ENCODE data around the gene DHRS11.

Gene DHRS11

DNA sequence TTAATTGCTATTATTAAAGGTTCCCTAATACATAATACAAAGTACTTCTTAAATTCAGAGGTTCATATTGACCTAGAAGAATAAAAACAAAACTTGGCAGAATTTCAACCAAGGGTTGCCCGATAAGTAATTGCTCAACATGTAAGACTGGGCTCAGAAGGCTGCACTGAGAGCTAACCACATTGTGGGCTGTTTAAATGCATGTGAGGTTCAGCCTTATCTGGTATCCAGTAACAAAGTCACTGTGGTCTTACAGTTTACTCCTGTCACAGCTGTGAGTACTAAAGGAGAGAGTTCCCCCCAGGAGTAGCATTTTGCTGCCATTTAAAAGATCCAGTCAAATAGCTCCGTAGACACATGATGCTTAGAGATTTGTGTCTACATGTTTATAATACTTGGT, 1.6 kb upstream of the DHRS11 start:
- H3K4me3 ChIP-seq = no peak overlapping the region
- H3K27ac ChIP-seq = no peak overlapping the region
- H3K27me3 ChIP-seq = no peaks in the 10 kb centered on the region
- no peak for TF ChIP-seq CTCF (IDR thresholded peaks at IDR 0.05)
- intact Hi-C loops (cut with DNase I; ENCODE audit: low total_unique reads) = loop anchor here (5.0 to 10.0 kb wide), 3 partner anchors 43 to 1605 kb away; partner anchors contain the start of genes AATF and LIG3
- H3K36me3 ChIP-seq = peaks cover 28 to 46% (median 30%) of the 10 kb centered on the region in 3 donors
- H3K9me3 ChIP-seq = no peaks in the 10 kb centered on the region
- peaks cover 0 to 25% (median 16%) of the 10 kb centered on the region in 4 donors for H3K4me1 ChIP-seq
- DNase-seq = no peak

DNA sequence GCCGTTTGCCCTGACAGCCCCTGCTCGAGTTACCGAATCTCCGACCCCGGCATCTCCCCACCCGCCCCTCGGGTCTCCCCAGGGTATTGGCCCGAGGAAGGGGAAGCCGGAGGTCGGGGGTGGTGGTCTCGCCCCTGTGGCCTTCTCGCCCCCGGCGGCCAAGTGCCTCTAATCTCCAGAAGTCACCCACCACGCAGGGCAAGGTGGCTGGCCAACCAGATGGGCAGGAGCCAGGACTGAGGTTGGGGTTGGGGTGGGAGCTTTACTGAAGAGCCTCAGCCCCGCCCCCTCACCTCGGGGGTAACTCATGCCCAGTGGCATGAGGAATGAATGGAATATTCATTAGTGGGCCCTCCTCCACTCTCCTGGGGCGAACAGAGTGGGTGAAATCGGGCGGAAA, 637 bp downstream of the DHRS11 start:
- intact Hi-C loops (cut with DNase I; ENCODE audit: low total_unique reads) = loop anchor here (5.0 to 10.0 kb wide), 3 partner anchors 45 to 1608 kb away; partner anchors contain the start of genes AATF and LIG3
- no peak for DNase-seq
- Histone ChIP-seq H3K36me3 (peaks cover 9 to 23% (median 10%) of the 10 kb centered on the region in 3 donors), H3K9me3 (no peaks in the 10 kb centered on the region), H3K27me3 (no peaks in the 10 kb centered on the region), H3K4me3 (peak overlapping the region; percentile 73 to 86), H3K27ac (peak overlapping the region; percentile 53 to 65), H3K4me1 (peaks cover 0 to 25% (median 16%) of the 10 kb centered on the region in 4 donors)
- TF ChIP-seq CTCF (IDR thresholded peaks at IDR 0.05) = no peak

DNA sequence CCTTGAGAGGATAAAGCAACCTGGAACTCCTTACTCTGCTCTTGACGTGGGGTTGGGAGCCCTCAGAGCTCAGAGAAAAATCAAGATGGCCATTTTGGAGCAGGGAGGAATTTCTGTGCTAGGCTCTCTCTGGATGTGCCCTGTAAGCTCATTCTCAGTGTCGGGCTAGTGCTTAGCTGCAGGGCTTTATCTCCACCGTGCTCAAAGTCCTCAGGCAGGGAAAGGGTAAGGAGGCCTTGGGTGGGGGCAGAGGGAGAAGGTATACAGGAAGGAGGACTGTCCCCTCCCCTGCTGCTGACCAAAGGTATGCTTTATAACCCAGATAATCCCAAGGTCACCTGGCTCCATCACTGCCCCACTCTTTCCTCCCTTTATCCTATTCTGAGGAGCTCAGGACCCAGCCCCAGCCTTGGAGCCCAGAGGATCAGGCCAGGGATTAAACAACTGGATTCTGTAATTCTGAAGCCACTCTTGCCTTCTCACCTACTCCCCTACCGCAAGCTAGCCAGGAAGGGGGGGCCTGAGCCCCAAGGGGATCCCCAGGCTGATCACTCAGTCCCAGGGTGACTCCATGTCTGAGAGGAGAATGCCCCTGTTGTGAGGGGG, 1.1 kb downstream of the DHRS11 start:
- peak overlapping the region; percentile 73 to 86 for H3K4me3 ChIP-seq
- H3K27me3 ChIP-seq = no peaks in the 10 kb centered on the region
- no peak overlapping the region for H3K27ac ChIP-seq
- H3K9me3 ChIP-seq = no peaks in the 10 kb centered on the region
- TF ChIP-seq CTCF (IDR thresholded peaks at IDR 0.05) = no peak
- no peak for DNase-seq
- intact Hi-C loops (cut with DNase I; ENCODE audit: low total_unique reads) = loop anchor here (5.0 to 10.0 kb wide), 3 partner anchors 46 to 1608 kb away; partner anchors contain the start of genes AATF and LIG3
- H3K4me1 ChIP-seq = peaks cover 0 to 25% (median 16%) of the 10 kb centered on the region in 4 donors
- peaks cover 4 to 18% (median 5%) of the 10 kb centered on the region in 3 donors for H3K36me3 ChIP-seq

DNA sequence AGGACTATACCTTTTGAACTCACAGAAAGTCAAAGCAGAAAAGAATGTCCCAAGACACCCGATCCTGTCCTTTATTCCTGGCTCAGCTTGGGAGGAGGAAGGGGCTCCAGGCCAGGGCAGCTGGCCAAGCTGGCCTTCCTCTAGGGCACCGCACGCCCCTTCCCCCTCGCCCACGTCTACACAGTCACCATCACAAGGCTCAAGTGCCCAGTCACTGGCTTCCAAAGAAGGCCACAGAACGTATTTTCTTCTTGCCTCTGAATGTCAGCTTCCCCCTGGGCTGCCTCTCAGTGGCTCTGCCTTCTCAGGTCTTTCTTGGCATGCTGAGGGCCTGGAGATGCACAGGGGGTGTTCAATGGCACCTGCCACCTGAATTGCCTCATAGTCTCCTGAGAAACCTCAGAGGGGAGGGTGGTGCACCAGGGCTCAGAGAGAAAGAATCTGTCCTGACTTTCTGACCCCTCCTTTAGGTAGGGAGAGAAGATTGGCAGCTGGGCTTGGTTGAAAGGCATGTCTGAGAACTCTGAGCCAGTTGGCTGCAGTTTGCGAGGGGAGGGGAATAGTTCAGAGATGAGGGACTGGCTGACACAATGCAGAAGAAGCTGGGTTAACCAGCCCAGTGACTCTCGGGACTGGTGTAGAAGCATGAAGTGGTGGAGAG, 2.1 kb downstream of the DHRS11 start:
- Histone ChIP-seq H3K4me3 (no peak overlapping the region), H3K27me3 (no peaks in the 10 kb centered on the region), H3K27ac (no peak overlapping the region), H3K4me1 (peaks cover 0 to 25% (median 16%) of the 10 kb centered on the region in 4 donors), H3K36me3 (peaks cover 0 to 9% (median 0%) of the 10 kb centered on the region in 3 donors), H3K9me3 (no peaks in the 10 kb centered on the region)
- no peak for TF ChIP-seq CTCF (IDR thresholded peaks at IDR 0.05)
- DNase-seq = no peak
- intact Hi-C loops (cut with DNase I; ENCODE audit: low total_unique reads) = loop anchor here (5.0 to 10.0 kb wide), 3 partner anchors 46 to 1609 kb away; partner anchors contain the start of genes AATF and LIG3

- H3K27me3 ChIP-seq = no peaks in the 10 kb centered on the region
- no peaks in the 10 kb centered on the region for H3K36me3 ChIP-seq
- intact Hi-C loops (cut with DNase I; ENCODE audit: low total_unique reads) = loop anchor here (5.0 to 10.0 kb wide), 3 partner anchors 48 to 1610 kb away; partner anchors contain the start of genes AATF and LIG3
- no peak overlapping the region for H3K4me3 ChIP-seq
- DNase-seq = no peak
- H3K9me3 ChIP-seq = no peaks in the 10 kb centered on the region
- no peak for TF ChIP-seq CTCF (IDR thresholded peaks at IDR 0.05)
- H3K27ac ChIP-seq = no peak overlapping the region
- peaks cover 0 to 25% (median 16%) of the 10 kb centered on the region in 4 donors for H3K4me1 ChIP-seq
Measured at GRCh38 chr17:36594626-36595401, 3.1 kb downstream of the DHRS11 start.
